GM21526 (cell line): ENCODE measurements around the gene HNRNPU.
A peak's percentile ranks its signal among the peaks of the same experiment; 100 is the strongest.

Experiments
- ATAC-seq: cut with Tn5 transposase; IDR thresholded peaks from one replicate; pipeline ENCODE4 v1.9.1; 2021; ENCODE audit warnings: moderate library complexity; ENCODE audit not compliant: unreplicated experiment, low FRiP score

Gene HNRNPU

DNA sequence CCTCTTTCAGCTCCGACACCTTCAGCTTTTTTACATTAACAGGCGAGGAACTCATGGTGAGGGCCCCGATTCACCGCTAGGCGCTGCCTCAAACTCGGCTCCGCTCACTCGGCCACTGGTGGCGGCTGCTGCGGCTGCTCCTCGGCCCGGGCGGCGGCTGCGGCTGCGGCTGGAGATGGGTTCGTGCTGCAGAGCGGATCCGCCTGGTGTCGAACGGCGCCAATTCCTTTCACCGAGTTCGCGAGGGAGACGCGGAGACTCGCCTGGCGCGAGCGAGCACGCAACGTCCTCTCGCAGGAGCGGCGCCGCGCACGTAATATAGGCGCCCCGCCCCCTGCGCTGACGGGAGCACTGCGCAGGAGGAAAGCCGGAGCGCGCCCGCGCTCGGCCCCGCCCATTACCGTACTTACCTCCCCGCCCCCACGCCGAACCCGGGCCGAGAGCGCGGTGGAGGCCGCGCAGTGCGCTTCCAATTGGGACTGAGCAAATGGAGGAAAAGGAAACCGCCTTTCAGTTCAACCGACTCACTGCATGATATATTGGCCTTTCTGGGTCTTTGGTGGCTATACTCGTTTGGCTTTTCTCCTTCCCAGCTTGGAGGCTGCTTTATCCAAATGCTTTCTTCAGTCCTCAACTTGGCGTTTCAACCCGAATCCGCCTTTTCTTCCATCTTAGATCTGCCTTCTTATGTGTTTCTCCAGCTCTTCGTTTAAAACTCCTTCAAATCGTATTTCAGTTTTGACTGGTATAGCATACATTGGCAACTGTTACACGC is at the start of gene HNRNPU:
HNRNPU (minus strand) TSS at position 291 of the 775 bp plus-strand sequence; CDS start at position 55, 236 bp downstream.
- ATAC-seq, result peak; percentile 63

GRCh38 chr1:244913806-244914205 is 49.5 kb upstream of the HNRNPU start:
- ATAC-seq, result no peak

DNA sequence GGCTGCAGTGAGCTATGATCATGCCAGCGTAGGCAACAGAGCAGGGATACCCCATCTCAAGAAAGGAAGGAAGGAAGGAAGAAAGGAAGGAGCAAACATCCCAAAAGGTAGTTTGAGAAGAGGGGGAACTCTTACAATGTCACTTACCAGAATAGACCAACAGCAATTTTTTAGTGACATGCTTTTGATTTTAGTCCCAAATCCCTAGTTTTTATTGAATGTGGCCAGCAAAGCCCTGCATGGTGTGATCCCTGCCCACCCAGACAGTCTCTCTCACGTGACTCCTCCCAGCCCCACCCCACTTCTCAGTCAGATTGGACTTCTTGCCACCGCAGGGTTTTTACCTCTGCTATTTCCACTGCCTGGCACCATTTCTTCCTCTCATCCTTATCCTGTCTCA is 39.8 kb upstream of the HNRNPU start:
- ATAC-seq, result no peak

- ATAC-seq, result no peak
Observed at GRCh38 chr1:244901400-244902015, 37.2 kb upstream of the HNRNPU start.

DNA sequence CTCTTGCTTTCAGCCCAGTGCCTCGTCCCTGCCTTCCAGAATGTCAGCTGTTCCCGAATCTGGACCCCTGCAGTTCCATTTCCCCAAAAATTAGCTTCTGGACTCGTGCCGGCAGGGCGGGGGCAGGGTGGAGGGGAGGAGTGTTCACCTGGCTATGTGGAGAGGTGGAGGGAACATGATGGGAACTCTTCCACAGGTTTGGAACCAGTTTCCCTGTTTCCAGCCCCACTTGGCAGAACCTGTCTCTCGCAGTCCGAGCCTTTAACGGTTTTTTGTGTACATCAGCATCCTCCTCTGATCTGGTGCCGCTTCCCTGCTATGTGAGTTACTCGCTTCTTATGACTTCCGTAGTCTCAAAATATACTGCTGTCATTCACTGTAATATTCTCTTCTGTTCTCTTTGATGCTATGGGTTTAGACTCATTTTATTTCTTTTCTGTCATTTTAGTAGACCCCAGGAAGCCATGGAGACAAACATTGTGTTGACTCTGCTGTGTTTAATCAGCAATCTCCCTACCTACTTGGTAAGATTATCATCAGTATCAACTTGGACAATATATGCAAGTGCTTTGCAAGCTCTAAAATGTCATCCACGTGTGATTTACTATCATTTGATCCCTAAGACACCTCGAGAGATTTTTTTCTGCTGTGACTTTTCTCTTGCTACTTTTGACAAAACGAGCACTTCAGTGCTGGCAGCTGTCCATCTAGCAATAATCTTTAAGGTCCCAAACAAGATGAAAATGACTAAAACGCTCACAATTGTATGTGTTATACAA is 33.3 kb upstream of the HNRNPU start:
- ATAC-seq, result no peak

GRCh38 chr1:244896550-244896949 is 32.2 kb upstream of the HNRNPU start:
- ATAC-seq, result no peak

DNA sequence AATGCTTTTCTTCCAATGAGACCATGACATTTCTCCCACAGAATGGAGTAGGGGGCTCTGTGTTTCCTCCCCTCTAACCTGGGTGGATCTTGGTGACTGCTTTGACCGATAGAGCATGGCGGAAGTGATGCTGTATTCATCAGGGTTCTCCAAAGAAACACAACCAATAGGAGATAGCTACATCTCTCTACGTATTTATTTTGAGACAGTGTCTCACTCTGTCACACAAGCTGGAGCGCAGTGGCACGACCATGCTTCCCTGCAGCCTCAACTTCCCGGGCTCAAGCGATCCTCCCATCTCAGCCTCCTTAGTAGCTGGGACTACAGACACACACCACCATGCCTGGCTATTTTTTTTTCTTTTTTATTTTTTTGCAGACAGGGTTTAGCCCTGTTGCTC is 29.5 kb upstream of the HNRNPU start:
- no peak for ATAC-seq

DNA sequence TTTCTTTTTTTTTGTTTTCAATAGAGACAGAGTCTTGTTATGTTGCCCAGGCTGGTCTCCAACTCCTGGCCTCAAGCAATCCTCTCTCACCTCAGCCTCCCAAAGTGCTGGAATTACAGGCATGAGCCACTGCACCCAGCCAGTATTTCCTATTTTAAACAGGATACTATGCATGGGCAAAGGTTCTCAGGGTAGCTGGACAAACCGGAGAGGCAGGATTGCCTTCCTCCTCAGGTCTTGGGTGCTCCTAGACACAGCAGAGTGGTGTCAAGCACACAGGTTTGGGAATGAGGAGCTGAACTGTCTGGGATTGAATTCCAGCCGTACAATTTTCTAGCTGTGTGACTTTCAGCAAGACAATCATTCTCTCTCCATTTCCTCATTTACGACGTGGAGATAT is 22.9 kb upstream of the HNRNPU start:
- no peak for ATAC-seq

DNA sequence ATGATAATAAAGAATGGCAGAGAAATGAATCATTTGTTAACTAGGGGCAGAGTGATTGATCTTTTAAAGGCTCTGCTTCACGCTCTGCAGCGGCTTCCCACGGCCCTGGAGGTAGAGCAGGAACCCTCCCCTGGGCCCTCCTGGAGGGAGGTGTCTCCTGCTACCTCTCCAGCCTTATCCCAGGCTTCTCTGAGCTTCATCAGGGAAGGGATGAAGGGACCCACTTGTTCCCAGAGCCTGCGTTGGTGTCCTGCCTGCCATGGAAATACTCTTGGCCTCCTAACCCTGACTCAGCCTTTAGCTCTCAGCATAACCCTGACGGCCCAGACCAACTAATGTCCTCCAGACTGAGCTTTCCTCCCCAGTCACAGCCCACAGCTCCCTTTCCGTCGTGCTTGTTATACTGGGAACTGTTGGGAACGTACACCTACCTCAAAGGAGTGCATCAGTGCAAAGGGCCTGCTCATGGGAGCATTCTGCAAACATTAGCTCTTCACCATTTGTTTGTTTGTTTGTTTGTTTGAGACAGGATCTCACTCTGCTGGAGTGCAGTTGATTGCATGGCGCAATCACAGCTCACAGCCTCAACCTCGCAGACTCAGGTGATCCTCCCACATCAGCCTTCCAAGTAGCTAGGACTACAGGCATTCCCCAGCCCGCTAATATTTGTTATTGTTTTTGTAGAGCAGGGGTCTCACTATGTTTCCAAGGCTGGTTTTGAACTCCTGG is 17.4 kb upstream of the HNRNPU start:
- ATAC-seq, result no peak

DNA sequence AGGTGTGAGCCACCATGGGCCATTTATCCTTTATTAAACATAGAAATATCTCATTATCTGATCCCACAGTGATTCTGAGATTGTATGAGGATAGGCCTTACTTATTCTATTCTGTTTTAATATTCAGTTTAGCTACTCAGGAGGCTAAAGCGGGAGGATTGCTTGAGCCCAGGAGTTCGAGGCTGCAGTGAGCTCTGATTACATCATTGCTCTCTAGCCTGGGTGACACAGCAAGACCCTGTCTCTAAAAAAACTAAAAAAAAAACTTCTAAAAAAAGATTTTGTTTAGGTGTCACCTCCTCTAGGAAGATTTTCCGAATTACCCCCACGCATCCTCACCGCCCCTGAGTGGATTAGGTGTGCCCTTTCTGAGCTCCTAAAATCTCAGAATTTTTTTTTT is 14.3 kb upstream of the HNRNPU start:
- no peak for ATAC-seq

GRCh38 chr1:244876228-244876910 is 12.0 kb upstream of the HNRNPU start:
- no peak for ATAC-seq

- ATAC-seq, result no peak
Observed at GRCh38 chr1:244874974-244875579, 10.7 kb upstream of the HNRNPU start.

DNA sequence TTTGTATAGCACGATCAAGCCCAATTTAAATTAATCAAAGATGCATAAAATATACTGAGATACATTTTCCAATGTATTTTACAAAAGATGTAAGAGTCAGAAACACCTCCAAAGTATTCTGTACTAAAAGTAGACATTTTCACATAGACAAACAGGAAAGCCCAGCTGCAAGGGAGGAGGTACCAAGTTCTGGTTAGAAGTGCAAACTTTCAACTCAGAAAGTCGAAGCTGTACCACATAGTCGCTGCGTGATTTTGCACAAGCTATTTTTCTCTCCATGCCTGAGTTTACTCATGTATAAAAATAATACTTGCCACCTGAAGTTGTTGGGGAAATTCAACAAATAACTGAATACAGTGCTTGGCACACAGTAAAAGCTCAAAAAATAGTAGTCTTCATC is 5.6 kb upstream of the HNRNPU start:
- no peak for ATAC-seq

GRCh38 chr1:244869364-244869827 is 5.1 kb upstream of the HNRNPU start:
- ATAC-seq, result no peak

- ATAC-seq, result no peak
Observed at GRCh38 chr1:244868484-244869363, 4.4 kb upstream of the HNRNPU start.

GRCh38 chr1:244866355-244866754 is 2.0 kb upstream of the HNRNPU start:
- no peak for ATAC-seq

DNA sequence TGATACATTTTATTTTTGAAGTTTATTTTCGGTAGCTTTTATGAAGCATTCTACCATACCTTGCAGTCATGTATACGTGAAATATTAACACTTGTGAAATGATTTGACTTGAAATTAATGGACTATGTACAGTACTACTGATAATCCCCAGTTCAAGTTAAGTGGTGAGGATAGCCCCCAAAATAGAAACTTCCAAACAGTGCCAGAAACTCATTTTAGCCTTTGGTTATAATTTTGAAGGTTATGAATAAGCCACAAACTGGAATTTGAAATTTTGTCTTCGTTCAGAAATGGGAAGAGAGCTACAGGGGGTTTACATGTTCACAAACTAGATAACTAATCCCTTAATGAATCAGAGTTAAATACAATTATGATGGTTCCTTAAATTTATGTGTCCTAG is 1.5 kb upstream of the HNRNPU start:
- no peak for ATAC-seq

- no peak for ATAC-seq
Observed at GRCh38 chr1:244865028-244865371, 657 bp upstream of the HNRNPU start.
